Measurements from ENCODE around the gene MCRIP1.

The MCRIP1 gene

GRCh38 chr17:81814748-81815645 is 18.1 kb downstream of the MCRIP1 start:
- H2BK5ac ChIP-seq (ENCODE audit: low read length): no peak overlapping the region
- WGBS (ENCODE audit: extremely low coverage, insufficient coverage, low lambda C conversion rate): no CpG with 5 or more reads among the region's 24 CpGs

GRCh38 chr17:81813861-81814683 is 19.0 kb downstream of the MCRIP1 start:
- WGBS (ENCODE audit: extremely low coverage, insufficient coverage, low lambda C conversion rate): no CpG with 5 or more reads among the region's 41 CpGs
- H3K79me2 ChIP-seq (ENCODE audit: control insufficient read depth, insufficient read depth, low read length): no peaks in the 10 kb centered on the region
- H3K4me3 ChIP-seq (ENCODE audit: low read length): no peak overlapping the region
- H3K18ac ChIP-seq (ENCODE audit: low read length): no peak overlapping the region
- H3K4me1 ChIP-seq (ENCODE audit: control insufficient read depth, low read depth, low read length): no peaks in the 10 kb centered on the region
- H3K23ac ChIP-seq (ENCODE audit: low read length): no peak overlapping the region
- H2BK15ac ChIP-seq (replicated peaks; ENCODE audit: low read depth): no peak overlapping the region
- H3K27ac ChIP-seq (ENCODE audit: low read depth, low read length): no peak overlapping the region
- H3K56ac ChIP-seq (ENCODE audit: low read length): no peak overlapping the region
- H2BK5ac ChIP-seq (ENCODE audit: low read length): no peak overlapping the region
- no peak overlapping the region for H4K5ac ChIP-seq (ENCODE audit: low read length)
- no peak overlapping the region for H3K4ac ChIP-seq (ENCODE audit: low read depth, low read length)
- H4K8ac ChIP-seq (ENCODE audit: low read depth, low read length): no peak overlapping the region
- no peak overlapping the region for H2BK120ac ChIP-seq (ENCODE audit: low read depth, low read length)
- no peak overlapping the region for H3K9ac ChIP-seq (ENCODE audit: low read length)
- H2AK5ac ChIP-seq (ENCODE audit: low read length): no peak overlapping the region
- H3K4me2 ChIP-seq (ENCODE audit: low read length): no peak overlapping the region
- H3K27me3 ChIP-seq (ENCODE audit: insufficient read depth, low read length, poor library complexity): no peaks in the 10 kb centered on the region
- no peak for DNase-seq
- H3K79me1 ChIP-seq (ENCODE audit: low read length): no peaks in the 10 kb centered on the region
- no peaks in the 10 kb centered on the region for H3K36me3 ChIP-seq (ENCODE audit: control insufficient read depth, insufficient read depth, low read length)

More at GRCh38 chr17:81814748-81815645, 18.1 kb downstream of the MCRIP1 start:
- H3K36me3 ChIP-seq (ENCODE audit: control insufficient read depth, insufficient read depth, low read length): no peaks in the 10 kb centered on the region
- H3K56ac ChIP-seq (ENCODE audit: low read length): no peak overlapping the region
- H3K4me2 ChIP-seq (ENCODE audit: low read length): no peak overlapping the region
- no peak overlapping the region for H3K9ac ChIP-seq (ENCODE audit: low read length)
- no peak overlapping the region for H2AK5ac ChIP-seq (ENCODE audit: low read length)
- no peak overlapping the region for H2BK120ac ChIP-seq (ENCODE audit: low read depth, low read length)
- H3K4me1 ChIP-seq (ENCODE audit: control insufficient read depth, low read depth, low read length): peaks cover 1% of the 10 kb centered on the region
- no peak overlapping the region for H2BK15ac ChIP-seq (replicated peaks; ENCODE audit: low read depth)
- DNase-seq: no peak
- no peak overlapping the region for H3K4me3 ChIP-seq (ENCODE audit: low read length)
- H4K5ac ChIP-seq (ENCODE audit: low read length): no peak overlapping the region
- no peaks in the 10 kb centered on the region for H3K79me2 ChIP-seq (ENCODE audit: control insufficient read depth, insufficient read depth, low read length)
- H3K4ac ChIP-seq (ENCODE audit: low read depth, low read length): no peak overlapping the region
- no peaks in the 10 kb centered on the region for H3K27me3 ChIP-seq (ENCODE audit: insufficient read depth, low read length, poor library complexity)
- H3K23ac ChIP-seq (ENCODE audit: low read length): no peak overlapping the region
- H3K18ac ChIP-seq (ENCODE audit: low read length): no peak overlapping the region
- H3K27ac ChIP-seq (ENCODE audit: low read depth, low read length): no peak overlapping the region
- H4K8ac ChIP-seq (ENCODE audit: low read depth, low read length): no peak overlapping the region
- no peaks in the 10 kb centered on the region for H3K79me1 ChIP-seq (ENCODE audit: low read length)

GRCh38 chr17:81813371-81813684 is 19.8 kb downstream of the MCRIP1 start:
- no peak overlapping the region for H3K4me2 ChIP-seq (ENCODE audit: low read length)
- no peak overlapping the region for H3K23ac ChIP-seq (ENCODE audit: low read length)
- no peak overlapping the region for H3K18ac ChIP-seq (ENCODE audit: low read length)
- H3K27ac ChIP-seq (ENCODE audit: low read depth, low read length): no peak overlapping the region
- no peaks in the 10 kb centered on the region for H3K4me1 ChIP-seq (ENCODE audit: control insufficient read depth, low read depth, low read length)
- H3K79me2 ChIP-seq (ENCODE audit: control insufficient read depth, insufficient read depth, low read length): no peaks in the 10 kb centered on the region
- no peaks in the 10 kb centered on the region for H3K27me3 ChIP-seq (ENCODE audit: insufficient read depth, low read length, poor library complexity)
- H3K4ac ChIP-seq (ENCODE audit: low read depth, low read length): no peak overlapping the region
- H4K8ac ChIP-seq (ENCODE audit: low read depth, low read length): no peak overlapping the region
- DNase-seq: no peak
- no peaks in the 10 kb centered on the region for H3K36me3 ChIP-seq (ENCODE audit: control insufficient read depth, insufficient read depth, low read length)
- H2BK120ac ChIP-seq (ENCODE audit: low read depth, low read length): no peak overlapping the region
- H4K5ac ChIP-seq (ENCODE audit: low read length): no peak overlapping the region
- H2BK5ac ChIP-seq (ENCODE audit: low read length): no peak overlapping the region
- H2BK15ac ChIP-seq (replicated peaks; ENCODE audit: low read depth): no peak overlapping the region
- no peak overlapping the region for H3K9ac ChIP-seq (ENCODE audit: low read length)
- H3K56ac ChIP-seq (ENCODE audit: low read length): no peak overlapping the region
- WGBS (ENCODE audit: extremely low coverage, insufficient coverage, low lambda C conversion rate): no CpG with 5 or more reads among the region's 15 CpGs
- no peaks in the 10 kb centered on the region for H3K79me1 ChIP-seq (ENCODE audit: low read length)
- no peak overlapping the region for H2AK5ac ChIP-seq (ENCODE audit: low read length)
- no peak overlapping the region for H3K4me3 ChIP-seq (ENCODE audit: low read length)

DNA sequence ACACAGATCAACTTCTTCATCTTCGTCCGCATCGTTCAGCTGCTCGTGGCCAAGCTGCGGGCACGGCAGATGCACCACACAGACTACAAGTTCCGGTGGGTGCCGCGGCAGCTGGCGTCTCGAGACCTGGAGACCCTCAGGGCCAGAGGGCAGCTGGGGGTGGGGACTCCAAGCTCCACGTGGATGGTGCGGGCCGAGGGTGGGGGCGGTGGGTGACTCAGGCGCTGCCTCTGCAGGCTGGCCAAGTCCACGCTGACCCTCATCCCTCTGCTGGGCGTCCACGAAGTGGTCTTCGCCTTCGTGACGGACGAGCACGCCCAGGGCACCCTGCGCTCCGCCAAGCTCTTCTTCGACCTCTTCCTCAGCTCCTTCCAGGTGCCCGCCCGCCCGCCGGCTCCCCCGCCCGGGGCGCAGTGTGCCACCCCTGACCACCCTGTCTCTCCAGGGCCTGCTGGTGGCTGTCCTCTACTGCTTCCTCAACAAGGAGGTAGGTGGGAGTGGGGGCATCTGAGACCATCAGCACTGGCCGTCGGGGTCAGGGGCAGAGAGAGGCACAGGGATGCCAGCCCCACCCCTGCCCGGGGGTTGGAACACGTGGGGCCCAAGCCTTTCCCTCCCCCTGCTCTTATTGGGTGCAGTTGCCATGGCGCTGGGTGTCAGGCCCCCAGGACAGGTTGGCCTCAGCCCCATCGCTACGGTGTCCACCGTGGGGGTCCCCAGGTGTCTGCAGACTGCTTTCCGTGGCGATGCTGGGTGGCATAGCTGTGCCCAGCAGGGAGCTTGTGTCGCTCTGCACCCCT is 20.3 kb downstream of the MCRIP1 start:
- H3K23ac ChIP-seq (ENCODE audit: low read length): no peak overlapping the region
- no peak overlapping the region for H4K5ac ChIP-seq (ENCODE audit: low read length)
- no peaks in the 10 kb centered on the region for H3K79me1 ChIP-seq (ENCODE audit: low read length)
- H3K18ac ChIP-seq (ENCODE audit: low read length): no peak overlapping the region
- DNase-seq: no peak
- H3K36me3 ChIP-seq (ENCODE audit: control insufficient read depth, insufficient read depth, low read length): no peaks in the 10 kb centered on the region
- no peak overlapping the region for H2BK15ac ChIP-seq (replicated peaks; ENCODE audit: low read depth)
- H2AK5ac ChIP-seq (ENCODE audit: low read length): no peak overlapping the region
- H3K79me2 ChIP-seq (ENCODE audit: control insufficient read depth, insufficient read depth, low read length): no peaks in the 10 kb centered on the region
- H4K8ac ChIP-seq (ENCODE audit: low read depth, low read length): no peak overlapping the region
- no peak overlapping the region for H2BK120ac ChIP-seq (ENCODE audit: low read depth, low read length)
- H3K27me3 ChIP-seq (ENCODE audit: insufficient read depth, low read length, poor library complexity): no peaks in the 10 kb centered on the region
- no peak overlapping the region for H3K9ac ChIP-seq (ENCODE audit: low read length)
- H3K56ac ChIP-seq (ENCODE audit: low read length): no peak overlapping the region
- no peak overlapping the region for H3K4me3 ChIP-seq (ENCODE audit: low read length)
- no peak overlapping the region for H3K27ac ChIP-seq (ENCODE audit: low read depth, low read length)
- no peak overlapping the region for H2BK5ac ChIP-seq (ENCODE audit: low read length)
- no peaks in the 10 kb centered on the region for H3K4me1 ChIP-seq (ENCODE audit: control insufficient read depth, low read depth, low read length)
- H3K4ac ChIP-seq (ENCODE audit: low read depth, low read length): no peak overlapping the region
- no CpG with 5 or more reads among the region's 45 CpGs for WGBS (ENCODE audit: extremely low coverage, insufficient coverage, low lambda C conversion rate)
- H3K4me2 ChIP-seq (ENCODE audit: low read length): no peak overlapping the region

DNA sequence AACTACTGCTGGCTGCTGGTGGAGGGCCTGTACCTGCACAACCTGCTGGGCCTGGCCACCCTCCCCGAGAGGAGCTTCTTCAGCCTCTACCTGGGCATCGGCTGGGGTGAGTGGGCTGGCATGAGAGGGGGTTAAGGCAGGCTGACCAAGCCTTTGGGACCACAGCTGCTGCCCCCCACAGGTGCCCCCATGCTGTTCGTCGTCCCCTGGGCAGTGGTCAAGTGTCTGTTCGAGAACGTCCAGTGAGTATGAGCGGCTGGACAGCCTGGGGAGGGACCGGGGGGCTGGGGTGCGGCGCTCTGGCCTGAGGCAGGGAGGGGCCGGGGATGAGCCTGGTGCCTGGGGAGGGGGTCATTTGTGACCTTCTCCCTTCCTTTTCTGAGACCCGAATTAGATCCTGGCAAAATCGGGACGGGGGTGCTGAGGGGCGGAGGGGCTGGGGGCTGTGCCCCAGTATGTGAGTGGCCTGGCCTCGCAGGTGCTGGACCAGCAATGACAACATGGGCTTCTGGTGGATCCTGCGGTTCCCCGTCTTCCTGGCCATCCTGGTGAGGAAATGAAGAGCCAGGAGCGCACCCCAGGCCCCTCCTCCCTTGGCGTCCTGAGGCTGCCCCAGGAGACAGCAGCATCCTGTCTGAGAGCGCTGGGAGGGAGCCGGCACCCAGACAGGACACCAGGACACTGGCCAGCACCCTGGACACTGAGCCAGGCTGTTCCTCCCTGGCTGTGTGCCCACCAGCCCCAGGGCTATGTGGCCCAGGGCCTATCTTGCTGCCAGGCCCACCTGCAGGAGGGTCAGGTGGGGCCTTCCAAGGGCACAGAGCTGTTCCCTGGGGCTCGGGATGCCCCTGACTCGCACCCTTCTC is 21.2 kb downstream of the MCRIP1 start:
- no peak overlapping the region for H3K27ac ChIP-seq (ENCODE audit: low read depth, low read length)
- H3K4me3 ChIP-seq (ENCODE audit: low read length): no peak overlapping the region

More for the DNA sequence above, 21.2 kb downstream of the MCRIP1 start:
- DNase-seq: no peak
- Histone ChIP-seq H3K79me2 (ENCODE audit: control insufficient read depth, insufficient read depth, low read length) (no peaks in the 10 kb centered on the region), H2BK15ac (replicated peaks; ENCODE audit: low read depth) (no peak overlapping the region), H3K4me1 (ENCODE audit: control insufficient read depth, low read depth, low read length) (no peaks in the 10 kb centered on the region), H4K8ac (ENCODE audit: low read depth, low read length) (no peak overlapping the region), H4K5ac (ENCODE audit: low read length) (no peak overlapping the region), H3K27me3 (ENCODE audit: insufficient read depth, low read length, poor library complexity) (no peaks in the 10 kb centered on the region), H3K4me2 (ENCODE audit: low read length) (no peak overlapping the region), H3K56ac (ENCODE audit: low read length) (no peak overlapping the region), H3K36me3 (ENCODE audit: control insufficient read depth, insufficient read depth, low read length) (no peaks in the 10 kb centered on the region), H3K4ac (ENCODE audit: low read depth, low read length) (no peak overlapping the region), H2AK5ac (ENCODE audit: low read length) (no peak overlapping the region), H3K23ac (ENCODE audit: low read length) (no peak overlapping the region), H2BK5ac (ENCODE audit: low read length) (no peak overlapping the region), H3K18ac (ENCODE audit: low read length) (no peak overlapping the region), H3K9ac (ENCODE audit: low read length) (no peak overlapping the region), H3K79me1 (ENCODE audit: low read length) (no peaks in the 10 kb centered on the region), H2BK120ac (ENCODE audit: low read depth, low read length) (no peak overlapping the region)
- no CpG with 5 or more reads among the region's 24 CpGs for WGBS (ENCODE audit: extremely low coverage, insufficient coverage, low lambda C conversion rate)

All from mesendoderm (in vitro differentiated cells).